Astrocyte (in vitro differentiated cells and primary cell): ENCODE data around the gene GJA9.
"Not testable (repeated sequence)": the region's sequence is repeated elsewhere in the genome, so short reads cannot be mapped to it uniquely, and the experiment has no call there.

Experiments
- EZH2 ChIP-seq: IDR thresholded peaks from 2 replicates; pipeline ENCODE4 v1.6.1; 2012; ENCODE audit warnings: mild to moderate bottlenecking, low read length, inconsistent platforms; ENCODE audit not compliant: insufficient read depth
- TF ChIP-seq, protein P1 (sequence below): IDR thresholded peaks from 2 replicates; pipeline ENCODE4 v1.5.1; 2011; ENCODE audit warnings: low read depth, mild to moderate bottlenecking, inconsistent platforms, low read length, moderate library complexity; ENCODE audit not compliant: insufficient read depth

DNA sequence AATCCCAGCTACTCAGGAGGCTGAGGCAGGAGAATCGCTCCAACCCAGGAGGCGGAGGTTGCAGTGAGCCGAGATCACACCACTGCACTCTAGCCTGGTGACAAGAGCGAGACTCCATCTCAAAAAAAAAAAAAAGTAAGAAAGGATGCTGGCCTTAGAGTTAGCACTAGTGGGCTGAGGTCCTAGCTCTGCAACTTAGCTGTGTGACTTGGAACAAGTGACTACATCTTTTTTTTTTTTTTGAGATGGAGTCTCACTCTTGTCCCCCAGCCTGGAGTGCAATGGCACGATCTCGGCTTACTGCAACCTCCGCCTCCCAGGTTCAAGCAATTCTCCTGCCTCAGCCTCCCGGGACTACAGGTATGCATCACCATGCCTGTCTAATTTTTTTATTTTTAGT, 33.5 kb upstream of the GJA9 start:
- TF ChIP-seq EZH2, result not testable (repeated sequence)
- TF ChIP-seq, protein P1, sequence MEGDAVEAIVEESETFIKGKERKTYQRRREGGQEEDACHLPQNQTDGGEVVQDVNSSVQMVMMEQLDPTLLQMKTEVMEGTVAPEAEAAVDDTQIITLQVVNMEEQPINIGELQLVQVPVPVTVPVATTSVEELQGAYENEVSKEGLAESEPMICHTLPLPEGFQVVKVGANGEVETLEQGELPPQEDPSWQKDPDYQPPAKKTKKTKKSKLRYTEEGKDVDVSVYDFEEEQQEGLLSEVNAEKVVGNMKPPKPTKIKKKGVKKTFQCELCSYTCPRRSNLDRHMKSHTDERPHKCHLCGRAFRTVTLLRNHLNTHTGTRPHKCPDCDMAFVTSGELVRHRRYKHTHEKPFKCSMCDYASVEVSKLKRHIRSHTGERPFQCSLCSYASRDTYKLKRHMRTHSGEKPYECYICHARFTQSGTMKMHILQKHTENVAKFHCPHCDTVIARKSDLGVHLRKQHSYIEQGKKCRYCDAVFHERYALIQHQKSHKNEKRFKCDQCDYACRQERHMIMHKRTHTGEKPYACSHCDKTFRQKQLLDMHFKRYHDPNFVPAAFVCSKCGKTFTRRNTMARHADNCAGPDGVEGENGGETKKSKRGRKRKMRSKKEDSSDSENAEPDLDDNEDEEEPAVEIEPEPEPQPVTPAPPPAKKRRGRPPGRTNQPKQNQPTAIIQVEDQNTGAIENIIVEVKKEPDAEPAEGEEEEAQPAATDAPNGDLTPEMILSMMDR, result not testable (repeated sequence)
